NOMO-1 (cell line): ENCODE results near the gene SMC3.
"Not testable (repeated sequence)": the region's sequence is repeated elsewhere in the genome, so short reads cannot be mapped to it uniquely, and the experiment has no call there.

Experiments used
- DNase-seq, 2 experiments: peaks; one replicate each; lab custom pipeline; 2025; ENCODE audit not compliant: unreplicated experiment in 2 of 2; lab: John Stamatoyannopoulos, UW

The SMC3 gene

DNA sequence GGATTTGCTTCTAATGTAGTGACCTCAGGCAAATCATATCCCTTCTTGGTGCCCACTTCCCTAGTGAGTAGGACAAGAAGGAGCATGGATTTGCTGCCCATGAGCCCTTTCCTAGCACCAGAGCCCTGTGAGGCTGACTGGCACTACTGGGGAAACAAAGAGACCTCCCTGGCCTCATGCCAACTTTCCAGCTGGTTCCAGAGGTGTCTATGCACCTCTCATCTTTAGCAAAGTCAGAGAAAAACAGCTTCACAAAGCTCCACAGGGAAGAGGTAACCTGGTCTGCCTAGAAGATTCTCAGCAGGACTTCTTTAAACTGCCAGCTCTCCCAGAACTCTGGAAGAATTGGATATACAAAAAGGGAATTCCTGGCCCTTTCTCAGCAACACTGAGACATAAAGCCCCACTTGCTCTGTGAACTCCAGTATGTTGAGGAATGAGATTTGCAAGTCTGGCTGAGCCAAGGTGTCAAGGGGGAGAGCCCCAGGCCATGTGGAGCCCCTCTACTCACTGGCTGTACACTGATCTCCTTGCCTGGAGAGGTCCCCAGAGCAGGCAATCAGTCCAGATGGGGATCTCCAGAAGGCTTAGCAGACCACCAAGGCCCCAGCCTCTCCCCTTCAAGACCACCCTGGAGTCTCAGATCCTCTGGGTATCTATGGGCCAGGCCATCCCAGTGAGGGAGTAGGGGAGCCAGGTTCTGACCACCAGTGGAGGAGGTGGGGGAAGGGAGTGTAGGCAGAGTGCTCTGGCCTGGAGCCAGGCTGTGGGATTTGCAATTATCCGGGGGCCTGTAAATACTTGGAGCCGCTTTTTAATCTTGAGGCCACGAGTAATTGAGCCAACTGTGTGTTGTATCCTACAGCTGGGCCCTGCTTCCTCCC is 52.3 kb downstream of the SMC3 start:
- DNase-seq, result no peak

DNA sequence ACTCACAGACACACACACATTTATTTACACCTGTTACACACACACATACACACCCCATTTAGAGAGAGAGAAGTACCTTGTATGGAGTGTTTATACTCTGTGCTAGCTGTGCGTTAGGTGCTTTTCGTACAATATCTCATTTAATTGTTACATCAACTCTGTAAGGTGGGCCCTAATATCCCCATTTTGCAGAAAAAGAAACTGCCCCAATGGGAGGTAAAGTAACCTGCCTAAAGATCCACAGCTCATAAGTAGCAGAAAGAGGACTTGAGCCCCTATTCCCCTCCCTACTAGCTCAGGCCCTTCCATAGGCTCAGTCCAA is 52.9 kb downstream of the SMC3 start:
- DNase-seq, result no peak

DNA sequence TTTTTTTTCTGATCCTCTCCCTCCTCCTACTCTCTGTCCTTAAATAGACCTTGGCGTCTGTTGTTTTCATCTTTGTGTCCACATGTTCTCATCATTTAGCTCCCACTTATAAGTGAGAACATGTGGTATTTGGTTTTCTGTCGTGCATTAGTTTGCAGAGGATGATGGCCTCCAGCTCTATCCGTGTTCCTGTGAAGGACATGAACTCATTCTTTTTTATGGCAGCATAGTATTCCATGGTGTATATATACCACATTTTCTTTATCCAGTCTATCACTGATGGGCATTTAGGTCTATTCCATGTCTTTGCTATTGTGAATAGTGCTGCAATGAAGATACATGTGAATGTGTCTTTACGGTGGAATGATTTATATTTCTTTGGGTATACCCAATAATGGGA is 55.8 kb downstream of the SMC3 start:
- not testable (repeated sequence) for DNase-seq

DNA sequence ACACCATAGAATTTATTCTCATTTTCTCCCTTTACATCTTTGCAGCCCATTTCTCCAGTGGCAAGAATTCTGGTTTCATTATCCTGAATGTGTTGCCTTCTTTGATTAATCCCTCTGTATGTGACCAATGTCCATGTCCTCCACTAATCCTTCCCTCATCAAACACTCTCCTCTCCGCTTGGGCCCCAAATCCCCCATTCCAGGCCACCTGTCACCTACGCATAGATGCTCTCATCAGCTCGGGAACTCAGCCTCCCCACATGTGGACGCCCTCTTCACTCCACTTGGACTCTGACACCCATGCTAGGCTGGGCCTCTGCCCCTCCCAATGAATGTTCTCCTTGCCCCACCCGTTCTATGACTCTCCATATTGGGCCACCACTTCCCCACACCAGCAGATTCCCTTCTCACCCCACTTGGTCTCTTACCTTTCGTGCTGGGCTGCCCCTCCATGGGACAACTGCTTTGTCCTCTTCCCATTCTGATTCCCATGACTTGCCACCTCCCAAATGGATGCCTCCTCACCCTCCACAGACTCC is 57.9 kb downstream of the SMC3 start:
- DNase-seq, result no peak

DNA sequence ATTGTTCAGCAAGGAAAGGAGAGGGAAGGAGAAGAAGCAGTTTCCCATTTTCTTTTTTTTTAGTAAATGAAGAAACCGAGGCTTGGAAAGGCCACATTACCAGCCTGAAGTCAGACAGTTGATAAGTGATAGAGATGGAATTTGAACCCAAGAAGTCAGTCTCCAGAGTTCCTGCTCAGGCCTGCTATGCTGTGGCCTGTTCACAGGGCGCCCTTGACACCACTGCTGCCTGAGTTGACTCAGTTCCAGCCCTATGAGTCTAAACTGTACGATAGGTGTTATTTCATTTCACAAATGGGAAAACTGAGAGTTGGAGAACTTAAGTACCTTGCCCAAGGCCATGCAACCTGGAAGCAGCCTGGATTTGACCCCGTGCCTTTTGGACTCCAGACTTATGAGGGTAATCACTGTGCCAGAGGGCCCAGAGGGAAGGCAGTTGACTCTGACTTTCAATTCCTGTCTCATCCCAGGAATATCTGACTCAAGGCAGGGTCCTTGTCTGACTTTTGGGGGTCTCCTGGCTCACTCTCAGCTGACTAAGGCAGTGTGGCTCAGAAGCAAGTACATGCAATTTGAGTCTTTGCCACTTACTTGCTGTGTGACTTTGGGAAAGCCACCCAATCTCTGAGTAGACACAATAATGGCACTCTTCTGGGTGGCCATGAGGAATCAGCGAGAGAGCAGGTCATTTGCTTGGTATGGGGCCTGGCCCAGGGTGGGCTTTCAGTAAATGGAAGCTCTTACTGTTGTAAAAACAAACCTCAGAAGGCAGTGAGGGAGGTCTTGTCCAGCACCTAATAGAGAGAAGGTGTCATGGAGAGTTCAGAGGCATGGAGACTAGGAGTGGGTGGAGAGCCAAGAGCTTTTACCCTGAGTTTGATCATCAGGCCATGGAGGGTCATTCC is 58.7 kb downstream of the SMC3 start:
- no peak for DNase-seq

DNA sequence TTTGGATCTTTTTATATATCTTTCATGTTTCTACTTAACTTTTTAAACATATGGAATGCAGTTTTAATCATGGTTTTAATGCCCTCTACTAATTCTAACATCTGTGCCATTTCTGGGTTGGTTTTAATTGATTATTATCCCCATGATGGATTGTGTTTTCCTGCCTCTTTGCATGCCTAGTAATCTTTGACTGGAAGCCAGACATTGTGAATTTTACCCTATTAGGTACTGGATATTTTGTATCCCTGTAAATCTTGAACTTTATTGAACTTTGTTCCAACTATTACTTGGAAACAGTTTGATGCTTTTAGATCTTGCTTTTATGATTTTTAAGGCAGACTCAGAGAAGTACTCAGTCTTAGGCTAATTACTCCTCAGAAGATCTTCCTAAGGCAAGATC is 60.7 kb downstream of the SMC3 start:
- no peak for DNase-seq

DNA sequence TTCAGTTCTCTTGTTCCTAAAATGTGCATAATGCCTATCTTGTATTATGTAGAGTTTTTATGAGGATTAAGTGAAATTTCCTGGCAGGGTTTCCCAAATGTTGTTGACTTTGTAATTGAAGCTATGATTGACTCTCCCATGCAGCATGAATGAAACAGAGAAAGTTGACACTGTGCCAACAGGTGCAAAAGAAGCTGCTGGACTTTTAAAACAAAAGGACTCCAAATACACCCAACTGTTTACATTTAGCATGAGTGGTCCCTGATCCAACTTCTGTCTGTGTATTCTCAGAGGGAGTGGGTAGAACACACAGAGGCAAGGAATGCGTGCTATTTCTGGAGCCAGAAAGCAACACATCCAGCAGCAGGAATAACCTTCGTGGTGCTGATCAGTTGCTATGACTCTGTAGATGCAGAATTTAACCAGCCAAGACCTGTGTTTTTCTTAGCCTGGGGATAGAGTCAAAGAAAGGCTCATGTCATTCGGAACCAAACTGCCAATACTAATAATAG is 62.2 kb downstream of the SMC3 start:
- no peak for DNase-seq

DNA sequence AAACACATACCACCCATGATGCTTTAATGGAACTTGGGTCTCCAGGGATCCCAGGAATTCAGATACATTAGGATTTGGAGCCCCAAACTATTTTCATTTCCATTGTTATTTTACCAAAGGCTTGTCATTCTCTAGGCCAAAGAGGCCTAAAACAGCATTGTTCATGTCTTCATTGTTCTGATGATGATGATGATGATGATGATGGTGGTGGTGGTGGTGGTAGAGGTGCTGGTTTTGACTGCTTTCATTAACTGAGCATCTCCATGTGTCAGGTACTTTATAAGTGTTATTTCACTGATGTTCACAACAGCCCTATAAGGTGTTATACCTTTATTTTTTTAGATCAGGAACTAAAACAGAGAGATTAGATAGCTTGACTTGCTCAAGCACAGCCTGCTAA is 64.4 kb downstream of the SMC3 start:
- no peak for DNase-seq

DNA sequence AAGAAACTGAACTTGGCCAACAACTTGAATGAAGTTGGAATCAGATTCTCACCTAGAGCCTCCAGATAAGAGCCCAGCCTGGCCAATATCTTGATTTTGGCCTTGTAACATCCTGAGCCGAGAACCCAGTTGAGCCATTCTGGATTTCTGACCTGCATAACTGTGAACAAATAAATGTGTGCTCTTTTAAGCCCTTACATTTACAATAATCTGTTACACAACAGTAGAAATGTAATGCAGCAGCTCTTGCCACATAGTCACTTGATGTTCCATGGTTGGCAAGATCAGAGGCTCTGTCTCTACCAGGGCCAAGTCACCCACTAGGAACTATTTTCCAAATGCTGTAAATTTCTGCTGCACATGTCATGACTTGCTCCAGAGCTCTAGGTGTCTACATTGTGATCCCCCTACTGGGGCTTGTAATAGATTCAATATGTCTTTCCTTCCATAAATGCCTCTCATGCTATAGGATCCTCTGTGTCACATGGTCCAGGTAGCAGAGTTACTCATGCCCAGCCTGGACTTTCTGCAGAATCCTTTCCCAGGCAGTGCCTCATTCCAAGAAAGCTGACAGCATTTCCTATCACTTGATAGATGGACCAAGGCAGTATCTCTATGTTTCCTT is 65.2 kb downstream of the SMC3 start:
- no peak for DNase-seq

DNA sequence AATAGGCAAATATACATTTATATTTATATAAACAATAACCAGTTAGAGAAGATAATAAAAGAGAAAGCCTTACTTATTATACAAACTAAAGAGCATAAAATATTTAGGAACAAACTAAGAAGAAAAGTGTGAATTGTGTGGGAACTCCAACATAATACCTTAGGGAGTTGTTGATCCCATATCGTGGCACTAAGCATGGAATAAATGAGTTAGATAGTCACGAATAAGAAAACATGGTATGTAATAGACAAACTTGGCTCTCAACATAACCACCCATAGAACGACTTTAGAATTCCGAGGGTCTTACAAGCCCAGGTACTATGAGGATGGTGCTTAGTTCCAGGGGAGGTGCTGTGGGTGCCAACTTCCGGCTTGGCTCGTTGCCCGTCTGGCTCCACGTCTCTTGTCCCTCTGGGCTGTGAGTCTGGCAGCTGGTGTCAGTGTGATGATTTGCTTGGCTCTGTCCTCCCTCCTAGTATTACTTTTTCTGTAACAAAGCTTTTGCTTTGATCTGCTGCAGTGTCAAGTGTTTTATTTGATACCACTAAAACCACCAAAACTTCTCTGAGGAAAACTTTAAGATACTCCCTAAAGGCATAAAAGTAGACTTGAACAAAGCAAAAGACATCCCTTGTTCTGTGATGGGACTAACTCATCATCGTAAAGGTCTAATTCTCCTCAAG is 67.2 kb downstream of the SMC3 start:
- no peak for DNase-seq

DNA sequence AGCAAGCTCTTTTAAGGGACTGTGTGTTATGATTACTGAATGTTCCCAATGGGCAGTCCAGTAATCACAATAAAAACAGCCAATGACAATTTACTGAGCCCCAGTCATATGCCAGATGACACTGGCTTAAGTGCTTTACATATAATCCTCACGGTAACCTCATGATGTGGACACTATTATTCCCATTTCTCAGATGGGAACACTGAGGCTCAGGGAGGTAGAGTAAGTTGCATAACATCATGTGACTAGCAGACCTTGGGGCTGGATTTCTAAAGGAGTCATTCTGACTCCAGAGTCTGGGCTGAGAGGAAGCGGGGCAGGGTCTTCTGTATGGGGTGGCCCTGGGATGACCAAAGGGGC is 69.1 kb downstream of the SMC3 start:
- DNase-seq, result no peak

DNA sequence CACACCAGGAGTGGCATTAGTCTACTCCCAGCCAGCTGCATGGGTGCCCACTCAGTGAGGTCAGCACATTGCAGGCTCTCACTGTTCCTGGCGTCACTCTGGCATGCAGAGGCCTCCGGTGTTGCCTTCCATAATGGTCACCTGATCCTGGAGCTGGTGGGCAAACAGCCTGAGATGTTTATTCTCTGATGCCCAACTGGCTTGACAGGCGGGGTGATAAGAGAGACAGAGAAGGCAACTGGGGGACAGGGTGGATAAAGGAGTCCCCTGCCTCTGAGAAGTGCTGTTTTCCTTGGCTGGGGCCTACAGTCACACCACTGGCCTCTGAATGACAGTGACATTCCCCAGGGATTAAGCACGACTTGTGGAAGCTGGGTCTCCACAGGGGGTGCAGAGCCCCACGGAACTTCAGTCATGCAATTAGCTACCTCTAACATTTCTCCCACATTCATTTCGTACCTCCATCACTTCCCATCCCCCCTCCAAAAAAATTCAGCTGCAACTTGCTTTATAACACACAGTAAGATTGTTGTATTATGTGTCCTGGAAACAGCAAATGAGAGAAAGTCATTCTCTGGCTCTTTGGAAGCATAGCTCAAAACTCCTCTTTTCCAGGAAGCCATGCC is 69.5 kb downstream of the SMC3 start:
- DNase-seq, result no peak

DNA sequence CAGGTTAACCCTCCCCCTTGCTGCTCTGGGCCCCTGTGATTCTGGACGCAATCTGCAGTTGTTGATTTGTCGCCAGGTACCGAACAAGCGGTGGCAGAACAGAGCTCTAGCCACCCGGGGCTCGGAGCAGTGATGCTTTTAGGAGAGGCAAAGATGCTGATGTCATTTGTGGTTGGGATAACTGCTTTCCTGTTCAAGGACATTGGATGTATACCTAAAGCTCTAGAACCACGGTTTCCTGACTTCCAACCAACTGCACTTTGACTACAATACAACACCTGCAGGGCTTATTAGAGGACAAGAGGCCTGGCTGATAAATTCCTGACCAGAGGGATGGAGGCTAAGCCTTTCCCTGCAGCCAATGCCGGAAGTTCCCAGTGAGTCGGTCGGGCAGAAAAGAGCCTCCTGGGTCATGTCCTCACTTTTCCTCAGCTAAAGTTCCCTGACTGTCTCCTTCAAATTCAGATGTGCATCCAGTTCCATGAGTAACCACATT is 70.1 kb downstream of the SMC3 start:
- no peak for DNase-seq

DNA sequence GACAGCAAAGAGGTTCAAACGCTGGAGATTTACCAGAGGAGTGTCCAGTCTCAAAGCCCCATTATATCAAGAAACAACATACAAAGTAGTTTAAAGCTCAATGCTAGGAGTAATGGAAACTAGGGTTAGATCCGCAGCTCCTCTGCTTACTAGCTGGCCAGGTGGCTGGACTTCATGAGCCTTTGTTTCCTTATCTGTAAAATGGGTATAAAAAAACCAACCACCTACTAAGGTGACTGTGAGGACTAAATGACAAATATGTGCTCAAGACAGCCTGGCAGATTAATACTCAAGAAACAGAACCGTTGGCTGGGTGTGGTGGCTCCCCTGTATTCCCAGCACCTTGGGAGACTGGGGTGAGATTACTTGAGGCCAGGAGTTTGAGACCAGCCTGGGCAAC is 70.8 kb downstream of the SMC3 start:
- no peak for DNase-seq

DNA sequence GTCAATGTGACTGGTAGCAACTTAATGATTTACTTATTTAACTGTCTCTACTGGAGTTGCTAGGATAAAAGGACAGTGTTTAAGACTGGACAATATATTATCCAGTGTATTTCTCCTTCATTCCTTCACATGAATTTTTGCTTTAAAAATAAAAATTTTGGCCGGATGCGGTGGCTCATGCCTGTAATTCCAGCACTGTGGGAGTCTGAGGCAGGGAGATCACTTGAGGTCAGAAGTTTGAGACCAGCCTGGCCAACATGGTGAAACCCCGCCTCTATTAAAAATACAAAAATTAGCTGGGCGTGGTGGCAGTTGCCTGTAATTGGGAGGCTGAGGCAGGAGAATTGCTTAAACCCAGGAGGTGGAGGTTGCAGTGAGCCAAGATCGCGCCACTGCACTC is 71.6 kb downstream of the SMC3 start:
- not testable (repeated sequence) for DNase-seq

DNA sequence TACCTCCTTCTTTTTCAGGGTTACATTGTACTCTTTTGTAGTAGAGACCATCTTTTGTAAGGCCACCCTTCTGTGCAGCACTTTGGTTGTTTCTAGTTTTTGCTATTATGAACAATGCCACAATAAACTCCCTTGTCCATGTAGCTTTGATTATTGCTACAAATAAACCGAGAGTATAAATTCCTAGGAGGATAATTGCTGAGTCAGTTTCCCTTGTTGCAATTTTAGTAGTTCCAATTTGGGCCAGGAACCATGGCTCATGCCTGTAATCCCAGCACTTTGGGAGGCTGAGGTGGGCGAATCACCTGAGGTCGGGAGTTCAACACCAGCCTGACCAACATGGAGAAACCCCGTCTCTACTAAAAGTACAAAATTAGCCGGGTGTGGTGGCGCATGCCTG is 72.4 kb downstream of the SMC3 start:
- DNase-seq, result not testable (repeated sequence)

DNA sequence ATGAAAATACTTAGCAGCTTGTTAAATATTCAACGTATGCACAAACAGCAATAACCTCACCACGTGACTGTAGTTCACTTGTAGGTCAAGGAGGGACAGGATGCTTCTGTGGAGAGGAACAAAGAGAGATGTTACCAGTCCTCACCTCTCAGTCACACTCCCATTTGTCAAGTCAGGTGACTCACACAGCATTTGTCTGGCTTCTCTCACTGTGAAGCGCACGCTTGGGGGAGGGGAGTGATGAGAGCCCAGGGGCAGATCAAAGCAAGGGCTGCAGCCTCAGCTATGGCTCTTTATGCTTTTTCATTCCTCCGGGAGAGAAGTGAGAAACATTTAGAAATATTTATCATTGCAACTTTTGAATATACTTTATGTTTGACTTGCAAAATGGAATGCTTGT is 73.8 kb downstream of the SMC3 start:
- DNase-seq, result no peak

DNA sequence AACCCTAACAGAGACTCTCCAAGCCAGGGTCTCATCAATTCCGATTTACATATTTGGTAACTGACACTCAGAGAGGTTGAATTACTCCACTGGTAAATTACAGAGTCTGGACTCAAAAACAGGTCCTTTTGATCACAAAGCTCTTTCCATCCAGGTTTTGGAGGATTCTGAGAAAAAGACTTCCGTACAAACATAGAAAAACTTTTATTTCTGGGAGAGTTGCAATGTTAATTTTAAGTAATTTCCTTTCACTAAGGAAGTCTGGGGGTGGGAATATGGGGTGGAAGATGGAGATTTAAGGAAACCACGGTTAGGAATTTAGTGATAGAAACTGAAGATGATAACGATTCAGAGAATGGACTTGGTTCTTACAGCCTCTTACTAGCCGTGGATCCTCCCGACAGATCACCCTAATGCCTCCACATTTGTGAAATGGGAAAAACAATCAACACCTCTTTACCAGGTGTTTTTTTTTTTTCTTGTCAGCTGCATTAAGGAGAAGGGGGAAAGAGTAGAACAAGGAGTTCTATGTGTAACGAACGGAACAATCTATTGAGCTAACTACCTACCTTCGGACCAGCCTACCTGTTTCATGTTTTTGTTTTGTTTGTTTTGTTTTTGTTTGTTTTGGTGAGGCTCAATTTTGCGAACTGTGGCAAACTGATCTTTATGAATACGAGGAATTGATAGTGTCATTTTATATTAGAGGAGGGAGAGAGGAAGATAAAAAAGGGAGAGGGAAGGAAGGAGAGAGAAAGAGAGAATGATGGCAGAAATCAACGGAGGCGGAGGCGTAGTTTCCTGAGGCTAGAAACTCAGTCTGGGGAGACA is 74.9 kb downstream of the SMC3 start:
- no peak for DNase-seq

DNA sequence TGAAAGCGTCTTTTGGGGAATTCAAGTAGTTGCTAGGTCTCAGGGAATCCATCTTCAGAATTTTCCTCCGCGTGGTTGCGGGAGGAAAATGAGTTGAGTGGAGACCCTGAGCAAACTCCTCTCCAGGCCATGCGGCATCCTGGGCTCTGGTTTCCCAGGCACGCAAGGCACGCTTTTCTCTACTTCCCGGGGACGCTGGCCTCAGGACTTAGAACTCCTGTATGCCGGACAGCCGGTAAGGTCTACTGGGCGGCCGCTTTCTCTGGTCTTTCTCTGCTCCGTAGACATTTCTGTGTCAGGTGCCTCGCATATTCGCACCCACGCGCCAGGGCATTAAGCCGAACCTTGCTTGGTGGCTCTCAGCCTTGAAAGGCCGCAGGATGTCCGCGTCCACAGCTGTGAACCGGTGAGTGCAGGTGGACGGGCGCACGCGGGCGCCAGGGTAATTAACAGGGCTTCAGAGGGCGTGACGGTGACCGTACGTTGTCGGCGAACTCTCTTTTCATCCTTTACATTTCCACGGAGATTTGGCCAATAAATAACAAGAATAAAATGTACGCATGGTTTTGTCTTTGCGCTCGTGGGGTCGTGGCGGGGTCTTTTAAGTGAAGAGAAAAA is 75.6 kb downstream of the SMC3 start:
- no peak for DNase-seq
